GM19455 (cell line): Measurements from ENCODE around the gene ACADL.
A peak's percentile ranks its signal among the peaks of the same experiment; 100 is the strongest.

ENCODE experiments used
- ATAC-seq: cut with Tn5 transposase; IDR thresholded peaks from one replicate; pipeline ENCODE4 v1.9.1; 2021; ENCODE audit not compliant: unreplicated experiment

The ACADL gene

GRCh38 chr2:210170446-210171303 is 54.6 kb downstream of the ACADL start:
- peak; percentile 74 for ATAC-seq

- no peak for ATAC-seq
Measured at GRCh38 chr2:210170196-210170445, 55.1 kb downstream of the ACADL start.

GRCh38 chr2:210169516-210170195 is 55.6 kb downstream of the ACADL start:
- ATAC-seq = no peak

GRCh38 chr2:210167227-210167626 is 58.0 kb downstream of the ACADL start:
- no peak for ATAC-seq

GRCh38 chr2:210162466-210163124 is 62.7 kb downstream of the ACADL start:
- no peak for ATAC-seq

- ATAC-seq = no peak
Measured at GRCh38 chr2:210159059-210159458, 66.2 kb downstream of the ACADL start.

- ATAC-seq = no peak
Measured at GRCh38 chr2:210158236-210158635, 67.0 kb downstream of the ACADL start.

- no peak for ATAC-seq
Measured at GRCh38 chr2:210157526-210157925, 67.7 kb downstream of the ACADL start.

GRCh38 chr2:210147614-210148013 is 77.6 kb downstream of the ACADL start:
- ATAC-seq = no peak
